ENCODE measurements around the gene CHRNB2. TPM values are rescaled to one million over a fixed set of nuclear protein-coding genes. Genes with fewer than 3 reads are reported as not detected.

The CHRNB2 gene
- total and polyA plus RNA-seq, 9 of the 15 experiments (the other 6 are each of a cell fraction or from before 2014, with no cell fraction given), result 0.01 TPM; not detected in 8

DNA sequence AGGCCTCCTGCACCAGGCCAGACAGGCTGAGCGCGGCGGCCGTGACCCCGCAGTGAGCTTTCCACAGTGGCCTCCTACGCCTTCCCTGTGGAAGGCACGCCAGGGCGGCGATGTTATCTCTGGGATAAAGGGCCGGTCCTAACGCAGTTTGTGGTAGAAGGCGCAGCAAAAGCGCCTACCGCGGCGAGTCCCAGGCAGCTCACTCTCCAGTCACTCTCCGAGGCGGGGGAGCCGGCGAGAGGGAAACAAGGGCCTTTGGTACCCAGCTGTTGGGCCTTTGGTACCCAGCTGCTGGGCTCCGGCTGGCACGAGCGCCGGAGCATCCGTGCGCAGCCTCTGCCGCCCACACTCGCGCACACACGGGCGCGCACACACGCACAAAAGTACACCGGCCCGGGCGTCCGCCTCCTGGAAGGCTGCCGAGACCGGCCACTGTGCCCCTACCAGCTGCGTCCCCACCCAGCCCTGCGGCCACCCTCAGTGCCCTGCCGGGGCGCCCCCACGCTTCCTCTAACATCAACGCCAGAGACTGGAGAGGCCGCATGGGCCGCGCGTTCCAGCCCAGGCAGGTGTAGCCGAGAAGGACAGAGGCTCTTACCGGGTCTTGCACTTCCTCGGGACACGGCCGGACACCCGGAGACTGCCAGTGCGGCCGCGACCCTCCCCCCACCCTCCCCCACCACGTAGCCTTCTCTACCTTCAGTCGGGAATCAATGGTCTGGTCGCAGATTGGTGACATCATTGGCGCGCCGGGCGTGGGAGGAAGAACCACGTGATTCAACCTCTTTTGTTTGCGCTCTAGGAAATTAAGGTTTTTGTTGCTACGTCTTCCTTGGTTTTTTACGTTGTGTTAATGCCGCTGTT is 59.9 kb downstream of the CHRNB2 start (continued):
- TF ChIP-seq SRSF3 (IDR thresholded peaks at IDR 0.05; ENCODE audit: insufficient read depth, low read length) (0 out of 2 replicates have a peak, but pooled peaks have one; percentile 25), NRF1 (conservative IDR thresholded peaks at IDR 0.05 in 1 of 2, IDR thresholded peaks at IDR 0.05 in 1 of 2) (peak; percentile 77 to 80), SMARCA4 (IDR thresholded peaks at IDR 0.05) (peak; percentile 59; the same call in 1 of the 2 replicates), FOXM1 (IDR thresholded peaks at IDR 0.05; ENCODE audit: low read depth) (peak; percentile 50; the same call in 1 of the 2 replicates), FOXM1 (CRISPR knock-in tag; IDR thresholded peaks at IDR 0.05; ENCODE audit: low read depth) (peak; percentile 71), MIER1 (IDR thresholded peaks at IDR 0.05; ENCODE audit: low read depth) (no peak), NFXL1 (CRISPR knock-in tag; IDR thresholded peaks at IDR 0.05) (no peak), RBM22 (IDR thresholded peaks at IDR 0.05; ENCODE audit: low read depth, low read length, poor library complexity, severe bottlenecking) (no peak), NR2F6 (CRISPR knock-in tag; IDR thresholded peaks at IDR 0.05) (no peak), HDAC6 (IDR thresholded peaks at IDR 0.05; ENCODE audit: low read depth, low read length) (no peak), MAFF (IDR thresholded peaks at IDR 0.05; ENCODE audit: low read length) (no peak), FIP1L1 (IDR thresholded peaks at IDR 0.05; ENCODE audit: low read depth, low read length, poor library complexity, severe bottlenecking) (peak; percentile 62), ZNF282 (CRISPR knock-in tag; IDR thresholded peaks at IDR 0.05) (no peak), KLF13 (tag; IDR thresholded peaks at IDR 0.05; ENCODE audit: borderline replicate concordance, low read depth) (no peak), FOXK1 (CRISPR knock-in tag; IDR thresholded peaks at IDR 0.05; ENCODE audit: borderline replicate concordance) (no peak), ZZZ3 (IDR thresholded peaks at IDR 0.05) (no peak), FOXJ3 (CRISPR knock-in tag; IDR thresholded peaks at IDR 0.05) (no peak), ZNF12 (CRISPR knock-in tag; IDR thresholded peaks at IDR 0.05) (peak; percentile 48; the same call in 1 of the 2 replicates)
- TF ChIP-seq, protein P1, sequence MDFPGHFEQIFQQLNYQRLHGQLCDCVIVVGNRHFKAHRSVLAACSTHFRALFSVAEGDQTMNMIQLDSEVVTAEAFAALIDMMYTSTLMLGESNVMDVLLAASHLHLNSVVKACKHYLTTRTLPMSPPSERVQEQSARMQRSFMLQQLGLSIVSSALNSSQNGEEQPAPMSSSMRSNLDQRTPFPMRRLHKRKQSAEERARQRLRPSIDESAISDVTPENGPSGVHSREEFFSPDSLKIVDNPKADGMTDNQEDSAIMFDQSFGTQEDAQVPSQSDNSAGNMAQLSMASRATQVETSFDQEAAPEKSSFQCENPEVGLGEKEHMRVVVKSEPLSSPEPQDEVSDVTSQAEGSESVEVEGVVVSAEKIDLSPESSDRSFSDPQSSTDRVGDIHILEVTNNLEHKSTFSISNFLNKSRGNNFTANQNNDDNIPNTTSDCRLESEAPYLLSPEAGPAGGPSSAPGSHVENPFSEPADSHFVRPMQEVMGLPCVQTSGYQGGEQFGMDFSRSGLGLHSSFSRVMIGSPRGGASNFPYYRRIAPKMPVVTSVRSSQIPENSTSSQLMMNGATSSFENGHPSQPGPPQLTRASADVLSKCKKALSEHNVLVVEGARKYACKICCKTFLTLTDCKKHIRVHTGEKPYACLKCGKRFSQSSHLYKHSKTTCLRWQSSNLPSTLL (IDR thresholded peaks at IDR 0.05), result no peak
- TF ChIP-seq, protein P2, sequence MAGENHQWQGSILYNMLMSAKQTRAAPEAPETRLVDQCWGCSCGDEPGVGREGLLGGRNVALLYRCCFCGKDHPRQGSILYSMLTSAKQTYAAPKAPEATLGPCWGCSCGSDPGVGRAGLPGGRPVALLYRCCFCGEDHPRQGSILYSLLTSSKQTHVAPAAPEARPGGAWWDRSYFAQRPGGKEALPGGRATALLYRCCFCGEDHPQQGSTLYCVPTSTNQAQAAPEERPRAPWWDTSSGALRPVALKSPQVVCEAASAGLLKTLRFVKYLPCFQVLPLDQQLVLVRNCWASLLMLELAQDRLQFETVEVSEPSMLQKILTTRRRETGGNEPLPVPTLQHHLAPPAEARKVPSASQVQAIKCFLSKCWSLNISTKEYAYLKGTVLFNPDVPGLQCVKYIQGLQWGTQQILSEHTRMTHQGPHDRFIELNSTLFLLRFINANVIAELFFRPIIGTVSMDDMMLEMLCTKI (IDR thresholded peaks at IDR 0.05; ENCODE audit: partially characterized antibody), result no peak
- TF ChIP-seq, protein P3, sequence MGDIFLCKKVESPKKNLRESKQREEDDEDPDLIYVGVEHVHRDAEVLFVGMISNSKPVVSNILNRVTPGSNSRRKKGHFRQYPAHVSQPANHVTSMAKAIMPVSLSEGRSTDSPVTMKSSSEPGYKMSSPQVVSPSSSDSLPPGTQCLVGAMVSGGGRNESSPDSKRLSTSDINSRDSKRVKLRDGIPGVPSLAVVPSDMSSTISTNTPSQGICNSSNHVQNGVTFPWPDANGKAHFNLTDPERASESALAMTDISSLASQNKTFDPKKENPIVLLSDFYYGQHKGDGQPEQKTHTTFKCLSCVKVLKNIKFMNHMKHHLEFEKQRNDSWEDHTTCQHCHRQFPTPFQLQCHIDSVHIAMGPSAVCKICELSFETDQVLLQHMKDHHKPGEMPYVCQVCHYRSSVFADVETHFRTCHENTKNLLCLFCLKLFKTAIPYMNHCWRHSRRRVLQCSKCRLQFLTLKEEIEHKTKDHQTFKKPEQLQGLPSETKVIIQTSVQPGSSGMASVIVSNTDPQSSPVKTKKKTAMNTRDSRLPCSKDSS (IDR thresholded peaks at IDR 0.05; ENCODE audit: low read depth, partially characterized antibody), result no peak
- TF ChIP-seq, protein P4, sequence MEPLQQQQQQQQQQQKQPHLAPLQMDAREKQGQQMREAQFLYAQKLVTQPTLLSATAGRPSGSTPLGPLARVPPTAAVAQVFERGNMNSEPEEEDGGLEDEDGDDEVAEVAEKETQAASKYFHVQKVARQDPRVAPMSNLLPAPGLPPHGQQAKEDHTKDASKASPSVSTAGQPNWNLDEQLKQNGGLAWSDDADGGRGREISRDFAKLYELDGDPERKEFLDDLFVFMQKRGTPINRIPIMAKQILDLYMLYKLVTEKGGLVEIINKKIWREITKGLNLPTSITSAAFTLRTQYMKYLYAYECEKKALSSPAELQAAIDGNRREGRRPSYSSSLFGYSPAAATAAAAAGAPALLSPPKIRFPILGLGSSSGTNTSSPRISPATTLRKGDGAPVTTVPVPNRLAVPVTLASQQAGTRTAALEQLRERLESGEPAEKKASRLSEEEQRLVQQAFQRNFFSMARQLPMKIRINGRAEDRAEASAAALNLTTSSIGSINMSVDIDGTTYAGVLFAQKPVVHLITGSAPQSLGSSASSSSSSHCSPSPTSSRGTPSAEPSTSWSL (CRISPR knock-in tag; IDR thresholded peaks at IDR 0.05; ENCODE audit: borderline replicate concordance), result no peak
